HG03571 (cell line): Measurements from ENCODE around the gene TRIP11.
"Not testable (repeated sequence)": the region's sequence is repeated elsewhere in the genome, so short reads cannot be mapped to it uniquely, and the experiment has no call there.

ENCODE experiments used
- ATAC-seq: cut with Tn5 transposase; IDR thresholded peaks from one replicate; pipeline ENCODE4 v1.9.1; 2021; ENCODE audit not compliant: unreplicated experiment

Gene TRIP11

GRCh38 chr14:92039719-92040430 lies at the start of gene TRIP11:
Gene TRIP11 (minus strand): TSS chr14:92040059. CDS start chr14:92039685, 374 bp downstream.
- peak; percentile 98 for ATAC-seq

GRCh38 chr14:92088494-92088893 lies 48.6 kb upstream of the TRIP11 start:
- ATAC-seq: no peak

- no peak for ATAC-seq
Measured at GRCh38 chr14:92074555-92074954, 34.7 kb upstream of the TRIP11 start.

GRCh38 chr14:92058006-92058917 lies 18.4 kb upstream of the TRIP11 start:
- no peak for ATAC-seq

GRCh38 chr14:92049781-92050180 lies 9.9 kb upstream of the TRIP11 start:
- no peak for ATAC-seq

GRCh38 chr14:92049221-92049620 lies 9.4 kb upstream of the TRIP11 start:
- ATAC-seq: not testable (repeated sequence)

GRCh38 chr14:92045904-92046303 lies 6.0 kb upstream of the TRIP11 start:
- ATAC-seq: not testable (repeated sequence)

- ATAC-seq: not testable (repeated sequence)
Measured at GRCh38 chr14:92041766-92042165, 1.9 kb upstream of the TRIP11 start.

- no peak for ATAC-seq
Measured at GRCh38 chr14:92041203-92041602, 1.3 kb upstream of the TRIP11 start.

GRCh38 chr14:92040431-92041051 lies 682 bp upstream of the TRIP11 start:
- ATAC-seq: peak; percentile 4

GRCh38 chr14:92039063-92039718 lies 668 bp downstream of the TRIP11 start:
- ATAC-seq: no peak

- no peak for ATAC-seq
Measured at GRCh38 chr14:92037989-92038388, 1.9 kb downstream of the TRIP11 start.

GRCh38 chr14:92035890-92036289 lies 4.0 kb downstream of the TRIP11 start:
- ATAC-seq: no peak

- no peak for ATAC-seq
Measured at GRCh38 chr14:92033906-92034687, 5.8 kb downstream of the TRIP11 start.

- ATAC-seq: no peak
Measured at GRCh38 chr14:92033433-92033832, 6.4 kb downstream of the TRIP11 start.

GRCh38 chr14:92026548-92027190 lies 13.2 kb downstream of the TRIP11 start:
- no peak for ATAC-seq

GRCh38 chr14:92022036-92022435 lies 17.8 kb downstream of the TRIP11 start:
- ATAC-seq: no peak

GRCh38 chr14:92021523-92021922 lies 18.3 kb downstream of the TRIP11 start:
- no peak for ATAC-seq

GRCh38 chr14:92014040-92014439 lies 25.8 kb downstream of the TRIP11 start:
- no peak for ATAC-seq
